Right renal pelvis (tissue), 4 donors: ENCODE data around the gene ZBTB40. TPM values are rescaled to one million over a fixed set of nuclear protein-coding genes. Genes with fewer than 3 reads are reported as not detected.
A peak's percentile ranks its signal among the peaks of the same experiment; 100 is the strongest.

Experiments used
- DNase-seq, 4 donors: peaks; one replicate each; pipeline ENCODE4 v3.0.0-alpha.2; 2013; ENCODE audit warnings: low read depth in 4 of 4, low spot score in 3 of 4, missing footprints in 1 of 4
- polyA plus RNA-seq, 4 donors: library from polyadenylated mRNA; unstranded; fragments of 120-200 nt; gene quantifications; one replicate each; pipeline ENCODE4 v1.2.1, GENCODE V29; 2013; ENCODE audit not compliant: insufficient read length in 4 of 4

ZBTB40 gene
- polyA plus RNA-seq, 4 donors: 17.2 to 21.5 (median 20.4) TPM

DNA sequence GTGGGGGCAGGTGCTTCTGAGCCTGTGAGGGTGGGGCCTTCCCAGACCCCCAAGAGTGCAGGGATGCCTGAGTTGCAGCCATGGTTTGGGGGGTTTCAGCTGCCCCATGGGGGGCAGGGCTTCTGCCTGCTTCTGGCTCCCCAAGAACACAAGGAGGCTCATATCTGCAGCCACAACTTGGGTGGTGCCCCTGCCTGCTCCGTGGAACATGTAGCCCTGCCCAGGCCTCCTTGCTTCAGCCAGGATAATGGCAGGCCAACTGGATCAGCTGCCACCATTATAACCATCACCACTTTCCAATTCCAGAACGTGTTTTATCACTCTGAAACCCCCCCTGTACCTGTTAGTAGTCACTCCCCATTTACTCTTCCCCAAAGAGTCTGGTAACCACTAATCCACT lies 14.0 kb downstream of the ZBTB40 start:
- no peak for DNase-seq

DNA sequence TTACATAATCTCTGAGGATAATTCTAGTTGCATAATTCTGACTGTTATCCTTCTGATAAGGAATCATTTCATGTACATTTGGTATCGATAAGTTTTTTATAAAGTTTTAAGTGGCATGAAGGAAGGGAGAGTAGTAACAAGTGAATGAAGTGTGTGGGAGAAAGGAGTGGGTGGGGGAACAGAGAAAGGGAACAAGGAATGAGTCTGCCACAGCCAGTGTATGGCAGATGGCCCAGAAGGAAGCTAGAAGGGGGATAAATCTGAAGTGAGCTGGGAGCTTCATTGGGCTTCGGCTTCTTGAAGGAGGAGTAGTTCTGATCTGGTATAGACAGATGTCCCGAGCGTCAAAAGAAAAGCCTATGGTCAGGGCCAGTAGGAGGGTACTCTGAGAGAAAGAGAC lies 18.6 kb downstream of the ZBTB40 start:
- no peak for DNase-seq

DNA sequence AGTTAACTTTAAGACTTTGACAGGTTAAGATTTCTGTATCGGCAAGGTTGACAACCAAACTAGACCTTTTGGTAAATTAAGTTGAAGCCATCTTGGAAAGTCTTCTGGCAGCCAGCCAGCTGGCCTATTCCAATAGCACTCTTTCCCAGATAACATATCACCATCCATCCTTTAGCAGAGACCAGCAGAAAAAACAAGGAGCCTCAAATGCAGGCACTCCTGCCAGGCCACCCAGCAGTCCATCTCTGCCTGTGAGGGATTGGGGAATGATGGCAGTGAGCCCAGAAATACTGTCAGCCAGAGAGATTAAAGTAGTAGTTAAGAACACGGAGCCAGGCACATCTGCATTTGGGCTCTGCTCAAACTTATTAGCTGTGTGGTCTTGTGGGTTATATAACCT lies 19.4 kb downstream of the ZBTB40 start:
- no peak for DNase-seq

- no peak for DNase-seq
Observed at GRCh38 chr1:22471610-22472009, 20.0 kb downstream of the ZBTB40 start.

- DNase-seq: no peak
Observed at GRCh38 chr1:22472596-22472995, 20.9 kb downstream of the ZBTB40 start.

DNA sequence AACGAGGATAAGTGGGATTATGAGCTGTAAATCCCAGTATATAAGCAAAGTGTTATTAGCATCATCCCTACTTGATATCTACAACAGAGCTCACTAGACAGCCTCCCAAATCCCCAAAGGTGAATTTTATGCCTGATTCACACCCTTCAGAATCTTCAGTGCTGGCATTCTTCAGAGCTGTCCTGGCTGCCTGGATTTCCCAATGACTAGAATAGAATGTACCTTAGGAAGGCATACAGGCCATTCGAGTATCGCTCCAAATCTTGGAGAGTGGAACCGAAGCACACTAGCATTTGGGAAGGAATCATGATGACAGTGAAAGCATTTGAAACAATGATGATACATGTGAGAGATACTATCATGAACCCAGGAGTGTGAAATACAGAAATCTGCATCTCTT lies 22.3 kb downstream of the ZBTB40 start:
- no peak for DNase-seq

DNA sequence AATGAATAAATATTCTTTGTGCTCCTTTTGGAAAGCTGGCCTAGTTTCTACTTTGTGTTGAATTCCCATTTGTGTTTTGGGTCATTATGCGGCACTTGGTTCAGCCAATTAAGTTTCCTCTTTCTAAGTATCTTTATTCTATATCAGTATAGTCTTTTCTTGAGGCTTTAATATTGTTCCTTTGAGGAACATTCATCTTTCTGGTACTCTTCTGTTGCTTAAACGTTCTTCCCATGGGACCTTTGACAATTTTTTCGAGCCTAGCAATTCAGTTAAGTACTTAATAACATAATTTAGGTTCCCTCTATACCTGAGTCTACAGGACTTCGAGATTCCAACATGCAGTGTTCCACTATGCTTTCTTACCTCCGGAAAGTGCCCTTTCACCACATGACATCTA lies 24.9 kb downstream of the ZBTB40 start:
- DNase-seq: no peak

- no peak for DNase-seq
Observed at GRCh38 chr1:22483121-22483520, 31.5 kb downstream of the ZBTB40 start.

GRCh38 chr1:22484706-22485345 lies 33.2 kb downstream of the ZBTB40 start:
- no peak for DNase-seq

- no peak for DNase-seq
Observed at GRCh38 chr1:22485431-22485830, 33.8 kb downstream of the ZBTB40 start.

DNA sequence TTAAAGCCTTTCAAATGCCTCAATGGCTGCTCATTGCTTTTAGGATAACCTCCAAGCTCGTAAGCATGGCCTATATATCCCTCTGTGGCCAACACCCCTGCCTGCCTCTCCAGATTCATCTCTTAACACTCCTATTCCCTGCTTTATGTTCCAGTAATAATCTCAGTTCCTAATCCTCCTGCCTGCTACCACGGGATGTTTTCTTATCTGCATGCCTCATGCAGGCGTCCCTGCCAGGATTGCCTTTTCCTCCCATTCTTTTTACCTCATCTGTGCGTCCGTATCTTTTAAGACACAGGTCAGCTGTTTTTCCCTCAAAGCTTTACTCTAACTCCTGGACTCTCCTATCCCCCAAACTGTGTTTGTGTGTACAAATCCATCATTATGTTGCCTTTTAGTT lies 36.1 kb downstream of the ZBTB40 start:
- no peak for DNase-seq

DNA sequence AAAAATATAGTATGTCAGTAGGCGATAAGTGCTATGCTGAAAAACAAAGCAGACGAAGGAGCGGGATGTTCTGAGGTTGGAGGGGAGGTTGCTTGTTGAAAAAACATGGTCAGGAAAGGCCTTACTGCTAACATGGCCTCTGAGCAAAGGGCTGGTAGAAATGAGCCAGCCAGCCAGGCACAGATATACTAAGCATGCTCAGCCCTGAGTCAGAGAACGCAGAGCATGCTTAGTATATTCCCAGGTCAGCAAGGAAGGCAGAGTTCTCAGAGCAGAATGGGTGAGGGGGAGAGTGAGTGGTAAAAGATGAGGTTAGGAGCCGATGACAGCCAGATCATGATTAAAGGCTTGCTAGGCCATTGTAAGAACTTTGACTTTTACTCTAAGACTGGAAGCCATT lies 36.7 kb downstream of the ZBTB40 start:
- no peak for DNase-seq

- no peak for DNase-seq
Observed at GRCh38 chr1:22489278-22489677, 37.6 kb downstream of the ZBTB40 start.

GRCh38 chr1:22489823-22490222 lies 38.2 kb downstream of the ZBTB40 start:
- no peak for DNase-seq

DNA sequence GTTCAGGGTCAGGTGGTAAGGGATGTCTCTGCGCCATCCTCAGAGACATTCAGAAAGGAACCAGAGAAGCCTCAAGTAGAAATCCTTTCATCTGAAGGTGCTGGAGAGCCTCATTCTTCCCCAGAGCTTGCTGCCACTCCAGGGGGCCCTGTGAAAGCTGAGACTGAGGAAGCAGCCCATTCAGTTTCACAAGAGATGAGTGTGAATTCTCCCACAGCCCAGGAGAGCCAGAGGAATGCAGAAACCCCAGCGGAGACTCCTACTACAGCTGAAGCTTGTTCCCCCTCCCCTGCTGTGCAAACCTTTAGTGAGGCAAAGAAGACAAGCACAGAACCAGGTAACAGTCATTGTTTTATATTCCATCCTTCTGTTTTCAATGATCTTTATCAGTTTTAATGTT lies 38.7 kb downstream of the ZBTB40 start:
- no peak for DNase-seq

DNA sequence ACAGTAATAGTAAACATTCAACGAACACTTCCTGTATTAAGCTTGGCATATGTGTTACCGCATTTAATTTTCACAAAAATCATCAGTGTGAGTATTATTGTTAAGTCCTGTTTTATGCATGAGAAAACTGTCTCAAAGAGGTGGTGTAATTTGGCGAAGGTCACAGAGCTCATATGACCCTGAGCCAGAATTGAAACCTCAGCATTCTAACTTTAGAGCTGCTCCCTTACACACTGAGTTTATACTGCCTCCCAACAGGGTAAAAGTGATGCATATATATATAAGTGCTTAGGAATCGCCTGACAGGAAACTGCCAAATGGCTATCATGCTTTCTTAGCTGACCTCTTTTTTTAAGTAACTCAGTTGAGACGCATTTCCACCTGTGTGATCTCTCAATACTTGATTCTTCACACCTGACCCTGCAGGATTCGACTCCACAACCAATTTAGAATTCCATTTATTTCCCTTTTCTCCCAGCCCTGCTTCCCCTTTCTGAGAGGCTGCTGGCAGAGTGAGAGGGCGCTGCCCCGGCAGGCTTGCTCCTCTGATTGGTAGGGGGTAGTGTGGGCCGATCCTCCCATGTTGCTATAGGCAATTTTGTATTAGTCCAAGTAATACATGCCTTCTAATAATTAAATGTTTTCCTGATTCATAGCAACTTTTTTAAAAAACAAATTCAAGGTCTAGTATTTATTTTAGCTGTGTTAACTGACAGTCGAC lies 40.5 kb downstream of the ZBTB40 start:
- DNase-seq: no peak

GRCh38 chr1:22494144-22494543 lies 42.5 kb downstream of the ZBTB40 start:
- no peak for DNase-seq

DNA sequence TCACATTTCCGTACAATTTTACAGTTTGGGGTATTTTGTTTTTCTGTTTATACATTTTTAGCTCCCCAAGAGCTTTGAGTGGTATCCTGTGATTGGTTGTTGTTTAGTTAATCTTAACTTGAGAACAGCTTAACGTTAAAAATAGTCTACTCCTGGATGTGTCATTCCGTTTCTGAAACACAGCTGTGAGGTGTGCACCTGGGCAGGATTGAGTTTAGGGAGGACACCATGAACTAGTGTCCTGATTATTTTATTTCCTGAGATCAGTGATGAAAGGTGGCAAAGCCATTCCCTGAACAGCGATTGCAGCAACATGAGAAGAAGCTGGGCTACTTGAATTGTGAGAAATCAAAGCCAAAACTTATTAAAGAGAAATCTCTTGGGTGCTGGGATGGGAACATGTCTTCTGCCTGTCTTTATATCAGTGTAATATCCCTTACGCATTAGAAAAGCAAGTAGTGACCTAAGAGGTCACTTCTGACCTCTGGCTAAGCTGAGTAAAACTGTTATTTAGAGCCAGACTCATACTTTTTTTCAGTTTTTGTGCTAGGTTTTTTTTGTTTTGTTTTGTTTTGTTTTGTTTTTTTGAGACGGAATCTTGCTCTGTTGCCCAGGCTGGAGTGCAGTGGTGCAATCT lies 43.4 kb downstream of the ZBTB40 start:
- DNase-seq: no peak

- DNase-seq: no peak
Observed at GRCh38 chr1:22496536-22497160, 45.0 kb downstream of the ZBTB40 start.

DNA sequence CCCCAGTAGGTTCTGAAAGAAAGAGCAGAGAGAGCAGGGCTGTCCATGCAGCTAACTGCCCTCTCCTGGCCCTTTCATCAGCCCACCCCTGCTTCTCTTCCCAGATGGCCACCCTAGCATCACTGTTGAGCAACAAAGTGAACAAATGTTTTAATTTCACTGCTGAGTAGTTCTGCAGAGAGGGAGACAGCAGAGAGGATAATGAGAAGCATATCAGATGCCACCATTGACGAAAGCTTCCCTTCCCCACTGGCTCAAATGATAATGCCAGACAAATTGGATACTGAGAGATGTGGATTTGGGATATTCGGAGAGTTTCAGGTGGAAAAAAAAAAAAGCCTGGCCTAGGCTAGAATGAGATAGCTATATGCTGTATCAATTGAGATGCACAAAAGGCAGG lies 46.8 kb downstream of the ZBTB40 start:
- DNase-seq: no peak

DNA sequence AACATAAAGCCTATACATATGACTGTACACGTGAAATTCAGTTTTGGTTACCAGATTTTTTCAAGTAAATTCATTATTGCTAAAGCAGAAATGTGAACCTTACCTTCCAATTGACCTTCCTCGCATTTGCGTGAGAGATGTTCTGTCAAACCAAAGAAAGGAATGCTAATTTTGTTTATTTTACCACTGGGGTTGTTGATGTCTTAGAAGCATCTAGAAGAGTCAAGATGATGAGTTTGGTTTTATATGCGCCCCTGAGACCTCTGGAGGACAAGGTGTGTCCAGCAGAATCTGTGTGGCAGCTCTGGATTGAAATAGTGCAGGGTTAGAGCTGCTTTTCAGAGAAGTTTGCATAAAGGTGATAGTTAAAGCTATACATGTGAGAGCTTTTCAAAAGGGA lies 48.4 kb downstream of the ZBTB40 start:
- no peak for DNase-seq

GRCh38 chr1:22500471-22500870 lies 48.8 kb downstream of the ZBTB40 start:
- peak in 1 of 4 donors; percentile 4 for DNase-seq
